Stimulated activated CD4-positive, alpha-beta T cell treated with anti-CD3 and anti-CD28 coated beads, Interleukin-12 subunit alpha, Interleukin-12 subunit beta, amount 100 ng/mL, for 24 hours (primary cell): ENCODE results near the gene LMBR1.
"Not testable (repeated sequence)": the region's sequence is repeated elsewhere in the genome, so short reads cannot be mapped to it uniquely, and the experiment has no call there.

ENCODE experiments used
- DNase-seq, 2 experiments: peaks; one replicate each; pipeline ENCODE4 v3.0.0-alpha.2; 2020; ENCODE audit warnings: low read depth in 2 of 2

LMBR1 gene

GRCh38 chr7:156759579-156760202 is 133.3 kb downstream of the LMBR1 start:
- DNase-seq, result no peak

GRCh38 chr7:156759143-156759542 is 133.8 kb downstream of the LMBR1 start:
- DNase-seq, result no peak

GRCh38 chr7:156754201-156754600 is 138.8 kb downstream of the LMBR1 start:
- DNase-seq, result no peak

GRCh38 chr7:156753630-156754029 is 139.4 kb downstream of the LMBR1 start:
- no peak for DNase-seq

- no peak for DNase-seq
Observed at GRCh38 chr7:156753229-156753560, 139.8 kb downstream of the LMBR1 start.

- DNase-seq, result no peak
Observed at GRCh38 chr7:156752367-156753228, 140.4 kb downstream of the LMBR1 start.

- peak; percentile 24 to 42 for DNase-seq
Observed at GRCh38 chr7:156751319-156751718, 141.7 kb downstream of the LMBR1 start.

GRCh38 chr7:156747718-156748117 is 145.3 kb downstream of the LMBR1 start:
- DNase-seq, result no peak

GRCh38 chr7:156746891-156747290 is 146.1 kb downstream of the LMBR1 start:
- no peak for DNase-seq

- no peak for DNase-seq
Observed at GRCh38 chr7:156739596-156739995, 153.4 kb downstream of the LMBR1 start.

GRCh38 chr7:156735851-156736250 is 157.1 kb downstream of the LMBR1 start:
- no peak for DNase-seq

GRCh38 chr7:156733638-156734037 is 159.3 kb downstream of the LMBR1 start:
- no peak for DNase-seq

- no peak for DNase-seq
Observed at GRCh38 chr7:156732091-156732625, 160.8 kb downstream of the LMBR1 start.

GRCh38 chr7:156731651-156732050 is 161.3 kb downstream of the LMBR1 start:
- no peak for DNase-seq

GRCh38 chr7:156725936-156726335 is 167.0 kb downstream of the LMBR1 start:
- DNase-seq, result no peak

- no peak for DNase-seq
Observed at GRCh38 chr7:156725073-156725472, 167.9 kb downstream of the LMBR1 start.

- no peak for DNase-seq
Observed at GRCh38 chr7:156722043-156722826, 170.7 kb downstream of the LMBR1 start.

GRCh38 chr7:156703773-156704482 is 189.1 kb downstream of the LMBR1 start:
- DNase-seq, result no peak

- no peak for DNase-seq
Observed at GRCh38 chr7:156703209-156703608, 189.8 kb downstream of the LMBR1 start.

- no peak for DNase-seq
Observed at GRCh38 chr7:156702399-156702798, 190.6 kb downstream of the LMBR1 start.

- DNase-seq, result not testable (repeated sequence)
Observed at GRCh38 chr7:156701787-156702186, 191.2 kb downstream of the LMBR1 start.

GRCh38 chr7:156698512-156698911 is 194.5 kb downstream of the LMBR1 start:
- DNase-seq, result not testable (repeated sequence)
